Measurements from ENCODE around the gene COLGALT1. TPM values are rescaled to one million over a fixed set of nuclear protein-coding genes. Genes with fewer than 3 reads are reported as not detected.
A peak's percentile ranks its signal among the peaks of the same experiment; 100 is the strongest.
"Not testable (repeated sequence)": the region's sequence is repeated elsewhere in the genome, so short reads cannot be mapped to it uniquely, and the experiment has no call there.

COLGALT1 gene
- 10 to 100 TPM; 47.7 to 54.8 TPM for total RNA-seq
- long read RNA-seq, transcript COLGALT1-201 (12 exons, 3,704 nt): major isoform, 17 of 43 reads
- long read RNA-seq, transcript COLGALT1-202 (2 exons, 2,941 nt): minor isoform, 8 of 43 reads
- long read RNA-seq, partial matches to known transcripts: 15 of 43 reads
- long read RNA-seq, other reads (novel, unspliced or antisense): 3 of 43 reads

DNA sequence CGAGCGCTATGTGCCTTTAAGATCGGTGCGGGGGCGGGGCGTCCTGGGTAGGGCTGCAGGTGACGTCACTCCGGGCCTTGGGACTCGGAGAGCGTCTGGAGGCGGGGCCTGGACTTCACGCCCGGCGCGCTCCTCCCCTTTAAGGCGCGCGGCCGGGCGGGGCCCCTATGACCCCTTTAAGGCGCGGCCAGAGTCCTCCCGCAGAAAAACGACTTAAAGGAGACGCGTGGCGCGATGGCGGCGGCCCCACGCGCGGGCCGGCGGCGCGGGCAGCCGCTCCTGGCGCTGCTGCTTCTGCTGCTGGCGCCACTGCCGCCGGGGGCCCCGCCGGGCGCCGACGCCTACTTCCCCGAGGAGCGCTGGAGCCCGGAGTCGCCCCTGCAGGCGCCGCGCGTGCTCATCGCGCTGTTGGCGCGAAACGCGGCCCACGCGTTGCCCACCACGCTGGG is at the start of gene COLGALT1:
Gene COLGALT1, plus strand, starts transcription at position 170 of the 449 bp plus-strand sequence. Its CDS starts 65 bp downstream, at position 235.
- DNase-seq (peak; percentile 100), ATAC-seq (peak; percentile 96 to 99)
- intact Hi-C loops (cut with DNase I): no loop called here

- intact Hi-C loops (cut with DNase I): no loop called here
- ATAC-seq: no peak
- no peak for DNase-seq
Observed at GRCh38 chr19:17506745-17507144, 48.7 kb upstream of the COLGALT1 start.

DNA sequence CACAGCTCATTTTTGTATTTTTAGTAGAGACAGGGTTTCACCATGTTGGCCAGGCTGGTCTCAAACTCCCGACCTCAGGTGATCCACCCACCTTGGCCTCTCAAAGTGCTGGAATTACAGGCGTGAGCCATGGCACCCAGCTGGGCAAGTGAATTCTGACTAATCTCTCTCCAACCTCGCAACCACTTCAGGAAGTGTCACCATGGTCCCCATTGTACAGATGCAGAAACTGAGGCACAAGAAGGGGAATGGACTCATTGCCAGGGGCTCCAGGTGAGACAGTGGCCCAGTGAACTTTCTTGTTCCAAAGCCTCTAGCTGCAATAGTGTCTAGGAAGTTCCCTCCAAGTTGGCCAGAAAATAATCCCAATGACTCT is 46.9 kb upstream of the COLGALT1 start:
- ATAC-seq; intact Hi-C loops (cut with DNase I); DNase-seq: not testable (repeated sequence)

DNA sequence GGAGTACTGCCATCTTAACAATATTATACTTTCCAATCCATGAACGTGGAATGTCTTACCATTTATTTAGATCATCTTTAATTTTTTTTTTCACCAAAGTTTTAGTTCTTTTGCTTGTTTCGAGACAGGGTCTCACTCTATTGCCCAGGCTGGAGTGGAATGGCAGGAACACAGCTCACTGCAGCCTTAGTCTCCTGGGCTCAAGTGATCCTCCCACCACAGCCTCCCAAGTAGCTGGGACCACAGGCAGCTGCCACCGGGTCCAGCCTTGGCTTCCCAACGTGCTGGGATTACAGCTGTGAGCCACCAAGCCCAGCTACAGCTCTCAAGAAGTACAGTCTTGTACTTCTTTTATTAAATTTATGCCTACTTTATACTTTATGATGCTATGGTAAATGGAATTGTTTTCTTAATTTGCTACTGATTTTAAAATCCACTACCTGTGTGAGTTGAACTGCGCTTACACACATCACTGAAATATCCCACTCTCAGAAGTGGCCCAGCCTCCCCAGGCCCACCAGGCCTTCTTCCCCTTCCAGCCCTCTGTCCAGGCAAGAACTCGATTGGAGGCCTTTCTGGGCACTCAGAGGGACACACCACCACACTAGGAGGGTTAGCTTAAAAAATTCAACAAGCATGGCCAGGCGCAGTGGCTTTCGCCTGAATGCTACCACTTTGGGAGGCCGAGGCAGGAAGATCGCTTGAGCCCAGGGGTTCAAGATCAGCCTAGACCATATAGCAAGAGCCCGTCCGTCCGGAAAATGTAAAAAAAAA is 45.0 kb upstream of the COLGALT1 start:
- intact Hi-C loops (cut with DNase I): no loop called here
- no peak for DNase-seq
- no peak for ATAC-seq

DNA sequence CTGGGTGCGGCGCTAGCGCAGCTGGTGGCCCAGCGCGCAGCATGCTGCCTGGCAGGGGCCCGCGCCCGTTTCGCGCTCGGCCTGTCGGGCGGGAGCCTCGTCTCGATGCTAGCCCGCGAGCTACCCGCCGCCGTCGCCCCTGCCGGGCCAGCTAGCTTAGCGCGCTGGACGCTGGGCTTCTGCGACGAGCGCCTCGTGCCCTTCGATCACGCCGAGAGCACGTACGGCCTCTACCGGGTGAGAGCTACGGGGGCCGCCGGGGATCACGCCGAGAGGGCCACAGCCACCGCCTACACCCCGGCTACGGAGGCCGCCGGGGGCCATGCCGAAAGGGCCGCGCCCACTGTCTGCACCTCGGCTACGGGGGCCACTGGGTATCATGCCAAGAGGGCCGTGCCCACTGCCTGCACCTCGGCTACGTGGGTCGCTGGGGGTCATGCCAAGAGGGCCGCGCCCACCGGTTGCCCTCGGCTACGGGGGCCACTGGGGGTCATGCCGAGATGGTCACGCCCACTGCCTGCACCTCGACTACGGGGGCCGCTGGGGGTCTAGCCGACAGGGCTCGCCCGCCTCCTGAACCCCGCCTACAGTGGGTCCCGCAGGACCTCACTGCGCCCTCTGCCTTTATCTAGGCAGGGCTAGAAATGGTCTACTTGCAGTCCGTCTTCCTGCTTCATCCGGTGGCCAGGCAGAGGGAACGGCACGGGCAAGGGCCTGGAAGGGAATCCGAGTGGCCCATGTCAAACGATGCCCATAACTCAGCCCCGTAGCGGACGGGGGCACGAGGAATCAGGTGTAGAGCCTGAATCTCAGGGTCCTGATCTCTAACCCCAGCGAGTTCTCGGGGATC is 43.5 kb upstream of the COLGALT1 start:
- intact Hi-C loops (cut with DNase I): no loop called here
- peak; percentile 92 for DNase-seq
- peak; percentile 82 to 84 for ATAC-seq

GRCh38 chr19:17512574-17512939 is 42.9 kb upstream of the COLGALT1 start:
- no peak for DNase-seq
- intact Hi-C loops (cut with DNase I): no loop called here
- ATAC-seq: no peak

GRCh38 chr19:17515408-17516149 is 39.9 kb upstream of the COLGALT1 start:
- intact Hi-C loops (cut with DNase I): no loop called here
- ATAC-seq (no peak), DNase-seq (no peak)

DNA sequence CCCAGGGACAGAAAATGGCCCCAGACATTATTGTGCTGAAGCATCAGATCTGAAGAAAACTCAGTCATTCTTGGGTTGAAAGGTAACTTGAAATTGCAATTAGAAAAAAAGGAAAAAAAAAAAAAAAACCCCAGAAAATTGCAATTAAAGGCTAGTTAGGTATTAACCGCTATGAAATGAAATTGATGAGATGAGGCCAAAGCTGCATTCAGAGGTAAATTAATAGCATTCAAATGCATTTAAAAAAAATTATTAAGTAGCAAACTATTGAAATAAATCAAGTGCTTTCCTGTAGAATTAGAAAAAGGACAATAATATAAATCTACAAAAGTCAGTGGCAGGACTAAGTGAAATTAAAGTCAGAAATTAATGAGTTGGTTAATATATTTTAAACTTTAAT is 37.6 kb upstream of the COLGALT1 start:
- DNase-seq (no peak), ATAC-seq (no peak)
- intact Hi-C loops (cut with DNase I): no loop called here

DNA sequence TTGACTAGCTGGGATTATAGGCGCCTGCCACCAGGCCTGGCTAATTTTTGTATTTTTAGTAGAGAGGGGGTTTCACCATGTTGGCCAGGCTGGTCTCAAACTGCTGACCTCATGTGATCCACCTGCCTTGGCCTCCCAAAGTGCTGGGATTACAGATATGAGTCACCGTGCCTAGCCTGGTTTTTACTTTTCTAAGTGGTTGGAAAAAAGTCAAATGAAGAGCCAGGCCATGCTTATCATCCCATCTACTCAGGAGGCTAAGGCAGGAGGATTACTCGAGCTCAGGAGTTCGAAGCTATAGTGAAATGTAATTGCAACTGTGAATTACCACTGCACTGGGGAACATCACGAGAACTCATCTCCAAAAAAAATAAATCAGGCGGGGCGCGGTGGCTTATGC is 36.8 kb upstream of the COLGALT1 start:
- ATAC-seq; intact Hi-C loops (cut with DNase I); DNase-seq: not testable (repeated sequence)

DNA sequence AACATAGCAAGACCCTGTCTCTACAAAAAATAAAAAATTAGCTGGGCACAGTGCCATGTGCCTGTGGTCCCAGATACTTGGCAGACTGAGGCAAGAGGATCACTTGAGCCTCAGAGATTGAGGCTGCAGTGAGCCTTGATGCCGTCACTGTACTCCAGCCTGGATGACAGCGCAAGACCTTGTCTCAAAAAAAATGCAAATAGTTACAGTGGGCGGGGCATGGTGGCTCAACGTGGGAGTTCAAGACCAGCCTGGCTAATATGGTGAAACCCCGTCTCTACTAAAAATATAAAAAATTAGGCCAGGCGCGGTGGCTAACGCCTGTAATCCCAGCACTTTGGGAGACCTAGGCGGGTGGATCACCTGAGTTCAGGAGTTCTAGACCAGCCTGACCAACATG is 35.5 kb upstream of the COLGALT1 start:
- DNase-seq: no peak
- intact Hi-C loops (cut with DNase I): no loop called here
- ATAC-seq: no peak

DNA sequence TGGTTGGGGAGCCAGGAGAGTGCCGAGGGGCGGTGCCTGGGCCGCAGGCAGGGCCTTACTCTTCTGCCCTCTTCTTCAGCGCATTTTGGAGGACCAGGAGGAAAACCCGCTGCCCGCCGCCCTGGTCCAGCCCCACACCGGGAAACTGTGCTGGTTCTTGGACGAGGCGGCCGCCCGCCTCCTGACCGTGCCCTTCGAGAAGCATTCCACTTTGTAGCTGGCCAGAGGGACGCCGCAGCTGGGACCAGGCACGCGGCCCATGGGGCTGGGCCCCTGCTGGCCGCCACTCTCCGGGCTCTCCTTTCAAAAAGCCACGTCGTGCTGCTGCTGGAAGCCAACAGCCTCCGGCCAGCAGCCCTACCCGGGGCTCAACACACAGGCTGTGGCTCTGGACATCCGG is 34.6 kb upstream of the COLGALT1 start:
- intact Hi-C loops (cut with DNase I): no loop called here
- ATAC-seq (no peak), DNase-seq (no peak)

DNA sequence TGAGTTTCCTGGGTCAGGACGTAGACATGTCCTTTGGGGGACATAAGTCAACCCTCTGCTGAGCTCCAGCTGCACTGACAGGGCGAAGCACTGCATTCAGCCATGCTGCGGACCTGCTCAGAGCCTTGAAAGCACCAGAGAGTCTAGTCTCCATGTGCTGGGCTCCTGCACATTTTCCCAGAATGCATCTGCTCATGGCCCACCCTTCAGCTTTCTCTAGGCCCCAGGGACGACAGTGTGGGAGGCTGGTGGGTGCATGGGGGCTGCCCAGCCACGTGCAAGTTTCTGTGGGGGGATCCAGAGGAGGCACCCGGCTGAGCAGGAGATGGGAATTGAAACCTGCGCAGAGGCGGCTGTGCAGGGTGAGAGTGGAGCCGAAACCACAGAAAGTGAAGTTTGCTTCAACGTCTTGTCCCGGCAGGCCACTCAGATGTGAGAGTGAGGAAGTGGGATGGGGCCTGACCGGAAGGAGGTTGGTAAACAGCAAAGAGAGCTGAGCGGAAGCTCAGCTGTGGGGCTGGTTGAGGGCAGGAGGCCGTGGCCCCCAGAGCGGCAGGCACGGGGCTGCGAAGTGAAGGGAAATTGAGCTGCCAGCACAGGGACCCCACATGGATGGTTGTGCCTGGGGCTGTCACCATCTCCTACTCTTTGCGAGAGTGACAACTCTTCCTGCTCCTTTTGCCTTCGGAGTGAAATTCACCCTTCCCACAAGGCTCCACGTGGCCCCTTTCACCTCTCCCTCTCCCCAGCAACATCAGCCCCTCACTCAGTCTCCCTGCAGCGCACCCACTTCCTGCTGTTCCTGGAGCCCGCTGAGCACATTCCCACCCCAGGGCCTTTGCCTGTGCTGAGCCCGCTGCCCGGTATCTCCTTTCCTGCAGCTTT is 32.2 kb upstream of the COLGALT1 start:
- DNase-seq (peak; percentile 65), ATAC-seq (peak; percentile 64 to 77)
- intact Hi-C loops (cut with DNase I): no loop called here

DNA sequence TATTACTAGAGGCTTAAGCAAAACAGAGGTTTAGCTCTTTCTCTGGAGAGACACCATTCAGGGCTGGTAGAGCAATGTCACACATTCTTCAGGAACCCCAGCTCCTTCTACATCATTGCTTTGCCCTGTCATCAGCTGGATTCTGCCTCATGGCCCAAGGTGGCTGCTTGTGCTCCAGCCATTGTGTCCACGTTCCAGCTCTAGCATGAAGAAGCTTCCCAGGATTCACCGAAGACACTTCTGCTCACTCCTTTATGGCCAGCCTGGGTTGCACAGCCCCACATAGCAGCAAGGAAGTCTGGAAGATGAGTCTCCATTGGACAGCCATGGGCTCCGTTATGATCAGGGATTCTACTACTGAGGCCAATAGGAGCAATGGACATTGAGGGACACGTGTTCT is 30.8 kb upstream of the COLGALT1 start:
- no peak for DNase-seq
- intact Hi-C loops (cut with DNase I): no loop called here
- ATAC-seq: no peak

DNA sequence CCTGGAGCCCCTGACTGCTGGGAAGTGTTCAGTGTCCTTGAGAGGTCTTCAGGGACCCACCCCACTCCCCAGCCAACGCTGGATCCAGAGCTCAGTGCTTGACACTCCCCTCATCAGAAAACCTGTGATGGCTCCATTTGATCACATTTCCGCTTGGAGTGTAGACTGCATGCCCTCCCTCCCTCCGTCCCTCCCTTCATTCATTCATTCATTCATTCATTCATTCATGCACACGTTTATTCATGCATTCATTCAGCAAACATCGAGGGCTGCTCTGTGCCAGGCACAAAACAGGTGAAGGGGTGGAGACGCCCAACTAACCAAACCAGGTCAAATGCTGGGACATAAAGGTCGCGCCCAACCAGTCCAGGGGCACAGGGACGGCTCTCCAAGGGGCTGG is 30.3 kb upstream of the COLGALT1 start:
- DNase-seq: no peak
- intact Hi-C loops (cut with DNase I): no loop called here
- ATAC-seq: no peak

- no peak for DNase-seq
- intact Hi-C loops (cut with DNase I): no loop called here
- no peak for ATAC-seq
Observed at GRCh38 chr19:17526922-17527321, 28.5 kb upstream of the COLGALT1 start.

- DNase-seq: no peak
- intact Hi-C loops (cut with DNase I): no loop called here
Observed at GRCh38 chr19:17527326-17527725, 28.1 kb upstream of the COLGALT1 start.

GRCh38 chr19:17528610-17529009 is 26.8 kb upstream of the COLGALT1 start:
- ATAC-seq: no peak
- intact Hi-C loops (cut with DNase I): no loop called here
- DNase-seq: no peak

More at GRCh38 chr19:17527326-17527725, 28.1 kb upstream of the COLGALT1 start:
- no peak for ATAC-seq
